Fibroblast of lung (primary cell): Measurements from ENCODE around the gene FTO.

Experiments
- CTCF ChIP-seq, 2 donors: IDR thresholded peaks in 1 of 2; conservative IDR thresholded peaks in 1 of 2; 1 replicate in 1 of 2; 2 replicates in 1 of 2; pipeline ENCODE4 v1.5.1; 2011 to 2012; ENCODE audit warnings: low read length in 2 of 2, control low read depth in 1 of 2, inconsistent platforms in 1 of 2, low read depth in 1 of 2, mild to moderate bottlenecking in 1 of 2
- EZH2 ChIP-seq: IDR thresholded peaks from 2 replicates; pipeline ENCODE4 v1.5.1; 2012; ENCODE audit warnings: low read length, control low read depth, mild to moderate bottlenecking; ENCODE audit errors: missing control alignments

- TF ChIP-seq CTCF (conservative IDR thresholded peaks at IDR 0.05 in 1 of 2, IDR thresholded peaks at IDR 0.05 in 1 of 2; ENCODE audit: low read depth in 1 of 2, low read length in 2 of 2), result no peak
- TF ChIP-seq EZH2, result no peak
These were observed 161.0 kb downstream of the FTO start for GRCh38 chr16:53864819-53865493.
